ES-I3 (cell line): Measurements from ENCODE around the gene AHNAK2.
A peak's percentile ranks its signal among the peaks of the same experiment; 100 is the strongest.

Experiments used
- H3K36me3 ChIP-seq: 2 replicates; pipeline ENCODE4 v1.6.1; 2013; ENCODE audit warnings: mild to moderate bottlenecking, low read length, control low read depth, moderate library complexity; ENCODE audit not compliant: insufficient read depth
- H3K4me1 ChIP-seq: 2 replicates; pipeline ENCODE4 v1.6.1; 2013; ENCODE audit warnings: mild to moderate bottlenecking, control low read depth, low read length; ENCODE audit not compliant: insufficient read depth
- H3K9ac ChIP-seq: 2 replicates; pipeline ENCODE4 v1.6.1; 2013; ENCODE audit warnings: low read depth, mild to moderate bottlenecking, low read length, moderate library complexity
- H3K9me3 ChIP-seq: 2 replicates; pipeline ENCODE4 v1.6.1; 2013; ENCODE audit warnings: mild to moderate bottlenecking, low read length, moderate library complexity; ENCODE audit not compliant: control insufficient read depth, insufficient read depth

Gene AHNAK2

DNA sequence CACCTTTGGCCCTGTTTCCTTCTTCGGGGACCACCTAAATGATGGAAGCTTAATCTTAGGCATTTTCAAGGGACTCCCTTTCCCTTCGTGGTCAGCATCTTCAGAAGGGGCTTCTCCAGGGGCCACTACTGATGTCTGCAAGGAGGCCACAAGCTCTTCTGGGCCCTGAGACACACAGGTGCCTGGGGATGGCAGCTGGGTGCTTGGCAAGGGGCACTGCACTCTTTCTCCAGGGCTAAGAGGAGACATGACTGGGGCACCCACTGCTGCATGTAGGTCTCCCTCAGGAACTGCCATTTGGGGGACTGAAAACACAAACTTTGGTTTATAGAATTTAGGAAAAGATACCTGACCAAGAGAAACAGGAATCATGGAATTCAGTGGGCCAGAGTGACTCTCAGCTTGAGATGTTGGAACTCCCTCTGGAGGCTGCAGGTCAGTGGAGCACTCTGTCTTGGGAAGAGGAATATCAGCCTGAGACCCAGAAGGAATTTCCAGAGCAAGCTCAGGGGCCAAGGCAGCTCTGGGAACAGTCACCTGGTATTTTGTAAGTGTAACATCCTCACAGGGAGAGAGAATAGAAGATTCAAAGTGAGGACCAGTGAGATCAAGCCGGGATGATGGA lies 37.5 kb downstream of the AHNAK2 start:
- Histone ChIP-seq H3K9me3 (no peaks in the 10 kb centered on the region), H3K9ac (no peak overlapping the region), H3K4me1 (no peaks in the 10 kb centered on the region), H3K36me3 (0 out of 2 replicates have a peak, but pooled peaks cover 2% of the 10 kb centered on the region)

DNA sequence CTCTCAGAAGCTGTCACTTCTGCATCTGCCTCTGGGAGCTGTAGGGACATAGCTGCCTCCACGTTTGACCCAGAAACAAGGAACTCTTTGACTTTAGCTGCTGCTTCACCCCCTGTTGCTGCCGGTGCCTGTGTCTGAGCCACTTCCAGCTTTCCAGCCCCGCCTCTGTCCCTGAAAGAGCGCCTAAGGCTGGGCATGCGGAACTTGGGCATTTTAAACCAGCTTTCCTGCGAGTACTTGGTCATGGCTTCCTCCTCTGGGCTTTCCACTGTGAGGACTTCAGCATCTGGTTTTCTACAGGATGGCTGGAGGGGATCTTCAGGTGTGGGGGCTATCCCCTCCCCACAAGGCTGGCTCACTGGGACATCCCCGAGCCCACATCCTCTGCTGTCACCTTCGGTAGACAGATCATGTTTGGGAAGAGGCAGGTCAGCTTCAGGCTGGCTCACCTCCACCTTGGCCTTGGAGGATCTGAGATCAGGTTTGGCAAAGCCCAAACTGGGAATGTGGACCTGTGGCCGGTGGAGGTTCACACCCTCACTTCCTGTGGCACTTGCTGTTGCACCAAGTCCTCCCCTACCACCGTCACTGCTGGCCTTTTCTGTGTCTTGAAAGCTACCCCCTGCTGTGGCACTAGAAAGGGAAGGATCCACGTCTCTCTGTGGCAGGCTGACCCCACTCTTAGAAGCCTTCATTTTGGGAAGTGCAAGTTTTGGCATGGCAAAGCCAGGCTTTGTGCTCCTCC lies 38.3 kb downstream of the AHNAK2 start:
- Histone ChIP-seq H3K4me1 (no peaks in the 10 kb centered on the region), H3K36me3 (0 out of 2 replicates have a peak, but pooled peaks cover 2% of the 10 kb centered on the region), H3K9ac (no peak overlapping the region), H3K9me3 (no peaks in the 10 kb centered on the region)

DNA sequence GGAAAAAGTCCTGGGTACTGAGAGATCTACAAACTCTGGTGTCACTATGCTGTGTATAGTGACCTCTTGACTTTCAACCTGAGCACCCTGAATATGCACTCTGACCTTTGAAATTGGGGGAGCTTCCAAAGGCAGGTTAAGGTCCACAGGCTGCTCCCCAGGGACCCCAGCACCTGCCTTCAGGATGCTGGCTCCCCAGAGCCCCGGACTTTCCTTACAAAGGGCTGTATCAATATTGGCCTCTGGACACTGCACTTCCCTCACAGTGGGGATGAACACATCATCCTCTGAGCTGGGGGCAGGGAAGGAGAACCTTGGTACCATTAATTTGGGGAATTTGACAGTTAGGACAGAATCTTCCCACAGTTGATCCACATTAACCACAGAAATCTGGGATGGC lies 39.2 kb downstream of the AHNAK2 start:
- H3K9me3 ChIP-seq = no peaks in the 10 kb centered on the region
- no peaks in the 10 kb centered on the region for H3K4me1 ChIP-seq
- H3K36me3 ChIP-seq = 0 out of 2 replicates have a peak, but pooled peaks cover 2% of the 10 kb centered on the region
- H3K9ac ChIP-seq = no peak overlapping the region

DNA sequence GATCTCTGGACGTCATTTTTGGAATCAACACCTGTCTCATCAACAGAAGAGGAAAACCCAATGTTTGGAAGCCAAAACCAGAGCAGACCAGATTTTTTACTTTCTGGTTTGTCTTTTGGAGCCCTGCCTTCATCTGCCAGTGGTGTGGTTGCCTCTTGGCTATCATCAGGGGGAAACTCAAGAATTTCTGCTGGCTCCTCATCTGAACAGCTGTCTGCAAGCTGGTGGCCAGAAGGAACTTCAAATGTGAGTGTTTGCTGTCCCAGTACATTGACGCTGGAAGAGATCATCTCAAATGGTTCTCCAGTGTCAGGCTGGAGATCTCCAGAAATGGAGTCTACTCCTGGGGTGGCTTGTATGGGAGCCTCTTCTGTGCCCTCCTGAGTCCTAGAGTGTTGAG lies 39.7 kb downstream of the AHNAK2 start:
- Histone ChIP-seq H3K9ac (no peak overlapping the region), H3K4me1 (no peaks in the 10 kb centered on the region), H3K36me3 (0 out of 2 replicates have a peak, but pooled peaks cover 2% of the 10 kb centered on the region), H3K9me3 (no peaks in the 10 kb centered on the region)

DNA sequence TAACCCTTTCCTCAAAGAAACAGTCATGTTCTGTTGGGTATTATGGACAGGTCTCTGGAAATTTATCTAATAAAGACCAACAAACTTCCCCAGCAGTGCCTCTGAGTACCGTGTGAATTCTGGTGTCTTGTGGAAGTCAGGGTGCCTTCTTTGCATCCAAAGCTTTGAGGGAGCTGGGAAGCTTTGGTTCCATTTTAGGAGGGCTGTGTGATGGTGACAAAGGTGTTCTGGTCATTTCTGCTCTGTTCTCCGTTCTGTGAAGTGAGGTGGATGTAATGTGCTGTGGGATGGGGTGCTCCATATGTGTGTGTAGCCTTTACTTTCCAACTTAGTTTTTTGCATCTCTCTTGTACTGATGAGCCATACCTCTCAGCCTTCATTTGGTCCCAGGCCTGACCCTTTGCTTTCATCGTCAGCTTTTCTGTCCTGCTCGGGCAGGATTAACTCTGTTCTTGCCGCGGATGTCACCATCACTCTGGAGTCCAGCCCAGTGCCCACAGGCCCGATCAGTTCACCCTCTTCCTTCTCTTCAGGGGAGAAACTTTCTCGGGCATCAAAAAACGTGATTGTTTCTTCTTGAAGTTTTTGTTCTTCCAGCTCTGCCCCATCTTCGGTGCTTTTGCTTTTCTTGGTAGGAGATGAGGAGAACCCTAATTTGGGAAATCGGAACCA lies 40.3 kb downstream of the AHNAK2 start:
- H3K36me3 ChIP-seq = 0 out of 2 replicates have a peak, but pooled peaks cover 2% of the 10 kb centered on the region
- no peaks in the 10 kb centered on the region for H3K9me3 ChIP-seq
- H3K4me1 ChIP-seq = no peaks in the 10 kb centered on the region
- H3K9ac ChIP-seq = no peak overlapping the region

DNA sequence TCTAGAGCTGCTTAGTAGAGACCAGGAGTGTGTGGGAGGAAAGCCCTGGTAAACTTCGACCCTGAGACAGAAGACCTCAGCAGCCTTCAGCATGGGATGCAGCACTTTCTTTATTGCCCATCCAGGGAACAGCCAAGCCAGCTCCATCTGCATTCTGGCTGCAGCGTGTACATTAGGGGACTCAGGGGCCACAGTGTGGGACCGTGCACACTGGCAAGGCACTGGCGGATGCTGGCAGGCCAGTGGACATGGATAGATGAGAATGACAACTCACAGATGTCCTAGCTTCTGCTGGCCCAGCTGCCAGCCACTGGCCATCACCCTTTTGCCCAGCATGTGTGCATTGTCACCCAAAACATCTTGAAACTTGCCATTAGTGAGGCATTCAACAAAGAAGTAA lies 41.0 kb downstream of the AHNAK2 start:
- H3K4me1 ChIP-seq = no peaks in the 10 kb centered on the region; the same call in 1 of the 2 replicates
- H3K9me3 ChIP-seq = no peaks in the 10 kb centered on the region
- 0 out of 2 replicates have a peak, but pooled peaks cover 2% of the 10 kb centered on the region for H3K36me3 ChIP-seq
- H3K9ac ChIP-seq = no peak overlapping the region

DNA sequence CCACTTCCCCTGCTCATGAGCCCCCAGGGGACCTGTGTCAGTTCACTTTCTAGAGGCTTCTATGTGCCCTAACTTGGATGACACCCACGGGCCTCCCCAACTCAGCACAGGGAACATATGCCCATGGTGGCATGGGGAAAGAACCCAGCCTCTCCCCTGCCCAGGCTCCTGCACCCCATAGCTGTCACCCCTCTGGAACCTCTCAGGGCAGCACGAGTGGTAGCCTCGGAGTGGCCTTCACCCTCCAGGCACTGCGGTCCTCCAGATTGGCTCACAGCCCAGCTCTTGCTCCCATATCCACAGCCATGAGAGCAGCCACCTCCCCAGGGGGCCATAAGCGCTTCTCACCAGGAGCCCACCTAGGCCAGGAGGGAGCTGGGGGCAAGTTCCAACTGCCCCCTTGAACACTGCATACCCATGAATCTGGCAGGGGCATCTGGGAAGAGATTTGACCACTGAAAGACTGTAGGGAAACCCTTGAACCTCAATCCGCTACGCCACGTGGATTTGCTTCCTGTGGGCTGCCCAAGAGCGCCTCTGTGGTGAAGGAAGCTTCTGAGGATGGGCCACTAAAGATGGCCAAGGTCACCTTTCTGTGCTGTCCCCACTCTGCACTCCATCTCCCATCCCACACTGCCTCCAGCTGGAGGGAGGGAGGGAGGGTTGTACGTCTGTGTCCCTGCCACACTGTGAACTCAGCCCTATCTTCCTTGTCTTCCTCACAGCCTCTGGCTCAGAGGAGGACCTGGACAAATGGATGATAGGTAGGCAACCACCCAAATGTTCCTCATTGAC lies 41.6 kb downstream of the AHNAK2 start:
- H3K4me1 ChIP-seq = no peaks in the 10 kb centered on the region; the same call in 1 of the 2 replicates
- no peaks in the 10 kb centered on the region for H3K9me3 ChIP-seq
- H3K36me3 ChIP-seq = 0 out of 2 replicates have a peak, but pooled peaks cover 2% of the 10 kb centered on the region
- H3K9ac ChIP-seq = no peak overlapping the region

DNA sequence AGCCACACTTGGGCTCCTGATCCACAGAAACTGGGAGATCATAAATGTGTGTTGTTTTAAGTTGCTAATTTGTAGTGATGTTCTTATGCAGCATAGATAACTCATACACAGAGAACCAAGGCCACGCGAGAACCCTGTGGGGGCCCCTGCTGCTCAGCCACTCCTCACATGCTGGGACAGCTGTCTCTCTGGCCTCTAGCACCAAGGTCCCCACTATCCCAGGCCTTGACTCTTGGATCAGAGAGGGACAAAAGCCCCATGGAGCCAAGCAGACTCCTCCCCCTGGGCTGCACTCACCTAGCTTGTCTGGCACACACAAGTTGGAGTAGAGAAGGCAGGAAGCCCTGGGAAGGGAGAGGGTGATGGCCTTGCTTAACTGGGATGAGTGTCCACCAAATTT lies 42.2 kb downstream of the AHNAK2 start:
- H3K4me1 ChIP-seq = no peaks in the 10 kb centered on the region; the same call in 1 of the 2 replicates
- no peak overlapping the region for H3K9ac ChIP-seq
- H3K9me3 ChIP-seq = no peaks in the 10 kb centered on the region
- 0 out of 2 replicates have a peak, but pooled peaks cover 2% of the 10 kb centered on the region for H3K36me3 ChIP-seq

DNA sequence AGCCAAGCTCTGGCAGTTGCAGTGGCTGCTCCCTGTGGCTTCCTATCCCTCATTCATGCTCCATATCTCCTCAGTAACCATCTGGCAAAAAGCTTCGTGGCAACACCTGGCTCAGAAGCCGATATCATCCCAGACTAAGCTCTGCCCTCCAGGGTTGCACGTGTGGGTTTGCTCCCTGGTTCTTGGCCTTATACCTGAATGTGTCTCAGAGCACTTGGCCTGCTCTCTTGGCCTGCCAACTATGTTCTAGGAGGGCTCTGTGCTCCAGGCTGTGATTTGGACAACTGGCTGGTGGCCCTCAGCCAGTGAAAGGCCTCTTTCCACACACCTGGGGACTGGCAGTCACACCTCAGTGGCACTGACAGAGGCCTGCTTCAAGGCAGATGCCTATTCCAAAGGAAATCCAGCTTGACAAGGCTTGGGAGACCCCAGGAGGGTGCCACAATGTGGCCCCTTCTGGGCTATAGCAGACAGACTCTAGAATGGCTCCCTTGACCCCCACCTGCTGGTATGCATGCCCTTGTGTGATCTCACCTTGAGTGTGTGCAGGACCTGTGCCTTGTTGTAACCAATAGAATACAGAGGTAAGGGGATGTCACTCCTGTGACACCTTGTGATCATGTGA lies 43.0 kb downstream of the AHNAK2 start:
- H3K9ac ChIP-seq = no peak overlapping the region
- no peaks in the 10 kb centered on the region; the same call in 1 of the 2 replicates for H3K4me1 ChIP-seq
- H3K36me3 ChIP-seq = 0 out of 2 replicates have a peak, but pooled peaks cover 2% of the 10 kb centered on the region

DNA sequence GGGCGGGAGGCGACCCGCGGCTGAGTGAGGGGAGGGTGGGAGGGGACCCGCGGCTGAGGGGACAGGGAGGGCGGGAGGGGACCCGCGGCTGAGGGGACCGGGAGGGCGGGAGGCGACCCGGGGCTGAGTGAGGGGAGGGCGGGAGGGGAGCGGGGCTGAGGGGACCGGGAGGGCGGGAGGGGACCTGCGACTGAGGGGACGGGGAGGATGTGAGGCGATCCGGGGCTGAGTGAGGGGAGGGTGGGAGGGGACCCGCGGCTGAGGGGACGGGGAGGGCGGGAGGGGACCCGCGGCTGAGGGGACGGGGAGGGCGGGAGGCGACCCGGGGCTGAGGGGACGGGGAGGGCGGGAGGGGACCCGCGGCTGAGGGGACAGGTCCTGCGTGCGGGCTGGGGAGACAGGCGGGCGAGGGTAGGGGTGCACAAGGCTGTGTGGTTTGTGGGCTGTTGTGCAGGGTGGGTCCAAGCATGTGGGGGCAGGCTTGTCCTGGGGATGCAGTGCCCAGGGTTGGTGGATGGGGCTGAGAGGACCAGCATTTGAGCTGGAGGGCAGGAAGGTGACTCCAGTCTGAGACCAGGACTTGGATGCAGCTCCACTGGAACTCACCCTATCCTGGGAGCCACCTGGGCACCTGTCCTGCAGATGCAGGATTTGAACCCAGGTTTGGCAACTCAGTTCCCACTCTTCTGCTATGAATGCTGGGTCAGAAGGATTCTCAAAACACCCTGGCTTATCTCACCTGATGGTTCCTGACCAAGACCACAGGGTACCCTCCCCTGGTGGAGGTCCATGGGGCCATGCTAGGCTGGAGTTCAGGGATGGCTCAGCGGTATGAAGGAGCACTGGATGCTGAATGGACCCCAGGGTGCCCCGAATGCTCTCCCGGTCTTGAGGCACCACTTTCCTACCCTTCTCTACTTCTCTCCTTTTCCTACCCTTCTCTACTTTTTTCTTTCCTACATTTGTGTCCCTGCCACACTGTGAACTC lies 44.1 kb downstream of the AHNAK2 start:
- Histone ChIP-seq H3K9ac (no peak overlapping the region), H3K9me3 (no peaks in the 10 kb centered on the region), H3K4me1 (no peaks in the 10 kb centered on the region; the same call in 1 of the 2 replicates), H3K36me3 (0 out of 2 replicates have a peak, but pooled peaks cover 2% of the 10 kb centered on the region)

More for the DNA sequence above, 43.0 kb downstream of the AHNAK2 start:
- no peaks in the 10 kb centered on the region for H3K9me3 ChIP-seq

DNA sequence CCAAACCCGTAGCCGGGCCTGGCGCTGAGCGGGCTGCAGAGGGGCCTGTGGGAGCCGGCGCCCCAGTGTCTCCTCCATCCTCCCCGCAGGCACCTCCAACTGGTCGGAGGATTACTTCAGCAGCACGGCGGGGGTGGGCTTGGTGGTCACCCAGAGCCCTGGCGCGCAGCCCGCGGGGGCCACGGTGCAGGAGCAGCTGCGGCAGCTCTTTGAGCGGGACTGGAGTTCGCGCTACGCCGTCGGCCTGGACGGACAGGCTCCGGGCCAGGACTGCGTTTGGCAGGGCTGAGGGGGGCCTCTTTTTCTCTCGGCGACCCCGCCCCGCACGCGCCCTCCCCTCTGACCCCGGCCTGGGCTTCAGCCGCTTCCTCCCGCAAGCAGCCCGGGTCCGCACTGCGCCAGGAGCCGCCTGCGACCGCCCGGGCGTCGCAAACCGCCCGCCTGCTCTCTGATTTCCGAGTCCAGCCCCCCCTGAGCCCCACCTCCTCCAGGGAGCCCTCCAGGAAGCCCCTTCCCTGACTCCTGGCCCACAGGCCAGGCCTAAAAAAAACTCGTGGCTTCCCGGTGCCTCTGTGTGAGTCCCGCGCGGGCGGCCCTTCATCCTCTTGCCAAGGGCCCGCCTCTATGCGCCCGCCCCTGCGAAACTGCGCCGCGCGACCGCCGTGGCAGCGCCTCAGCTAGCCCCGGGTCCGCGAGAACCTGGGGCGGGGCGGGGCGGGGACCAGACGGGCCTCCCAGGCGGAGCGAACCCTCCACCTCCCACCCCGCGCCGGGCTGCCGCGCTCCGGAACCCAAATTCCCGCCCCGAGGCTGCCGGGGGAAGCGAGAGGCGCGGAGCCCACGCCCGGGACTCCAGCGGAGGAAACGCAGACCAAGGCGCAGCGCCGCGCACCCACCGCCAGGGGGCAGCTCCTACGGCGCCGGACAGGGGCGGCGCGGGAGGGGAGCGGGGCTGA lies 45.2 kb downstream of the AHNAK2 start:
- Histone ChIP-seq H3K36me3 (no peaks in the 10 kb centered on the region), H3K9ac (peak overlapping the region; percentile 62), H3K9me3 (no peaks in the 10 kb centered on the region), H3K4me1 (no peaks in the 10 kb centered on the region; the same call in 1 of the 2 replicates)
